ENCODE results near the gene BUD13.

GRCh38 chr11:116807601-116808261 lies 34.9 kb upstream of the BUD13 start:
- TF ChIP-seq CTCF (conservative IDR thresholded peaks at IDR 0.05; ENCODE audit: low read depth in 2 of 2), result no peak
- TF ChIP-seq EZH2 (IDR thresholded peaks at IDR 0.05; ENCODE audit: low read depth, unreplicated experiment), result no peak
- TF ChIP-seq EZH2phosphoT487 (IDR thresholded peaks at IDR 0.05; ENCODE audit: unreplicated experiment), result no peak
- TF ChIP-seq CREB1 (CRISPR knock-in tag; IDR thresholded peaks at IDR 0.05; ENCODE audit: low read depth), result no peak
- TF ChIP-seq POLR2AphosphoS5 (IDR thresholded peaks at IDR 0.05; ENCODE audit: low read depth), result no peak
- no peak for TF ChIP-seq ZNF114 (CRISPR knock-in tag; IDR thresholded peaks at IDR 0.05)
- no peak for TF ChIP-seq JUNB (IDR thresholded peaks at IDR 0.05; ENCODE audit: unreplicated experiment)
- no peak for TF ChIP-seq REST (IDR thresholded peaks at IDR 0.05; ENCODE audit: unreplicated experiment)
- no peak for TF ChIP-seq ETS1 (IDR thresholded peaks at IDR 0.05)
- TF ChIP-seq NANOG (IDR thresholded peaks at IDR 0.05; ENCODE audit: borderline replicate concordance), result no peak
- TF ChIP-seq ZNF462 (CRISPR knock-in tag; IDR thresholded peaks at IDR 0.05), result no peak
- TF ChIP-seq STAT1 (IDR thresholded peaks at IDR 0.05; ENCODE audit: unreplicated experiment), result no peak
